Measurements from ENCODE around the gene SYNJ2.

Gene SYNJ2

DNA sequence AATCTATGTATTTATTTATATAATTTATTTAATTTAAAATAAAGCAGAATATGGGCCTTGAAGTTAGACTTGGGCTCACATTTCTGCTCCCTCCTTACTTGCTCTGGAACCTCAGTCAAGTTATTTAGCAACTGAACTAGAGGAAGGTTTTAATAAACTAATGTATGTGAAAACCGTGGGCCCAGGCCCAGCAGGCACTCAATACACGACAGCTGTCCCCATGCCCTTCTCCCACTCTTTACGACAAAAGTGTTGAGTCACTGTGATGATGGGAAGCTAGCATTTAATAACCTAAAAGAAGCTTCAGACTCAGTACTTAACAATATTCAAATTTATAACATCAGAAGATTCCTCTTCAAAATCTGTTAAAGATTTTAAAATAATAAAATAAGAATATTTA is 139.7 kb downstream of the SYNJ2 start:
- Histone ChIP-seq H3K36me3 (replicated peaks) (no peaks in the 10 kb centered on the region), H3K27me3 (replicated peaks) (no peaks in the 10 kb centered on the region), H3K27ac (no peak overlapping the region), H3K4me3 (ENCODE audit: low read depth, low read length) (no peak overlapping the region)
- in situ Hi-C loops (cut with HindIII; ENCODE audit: low pct_ligation_motif_present, low sequenced_read_pairs), result no loop called here
- DNase-seq, result no peak
- TF ChIP-seq, protein P1, sequence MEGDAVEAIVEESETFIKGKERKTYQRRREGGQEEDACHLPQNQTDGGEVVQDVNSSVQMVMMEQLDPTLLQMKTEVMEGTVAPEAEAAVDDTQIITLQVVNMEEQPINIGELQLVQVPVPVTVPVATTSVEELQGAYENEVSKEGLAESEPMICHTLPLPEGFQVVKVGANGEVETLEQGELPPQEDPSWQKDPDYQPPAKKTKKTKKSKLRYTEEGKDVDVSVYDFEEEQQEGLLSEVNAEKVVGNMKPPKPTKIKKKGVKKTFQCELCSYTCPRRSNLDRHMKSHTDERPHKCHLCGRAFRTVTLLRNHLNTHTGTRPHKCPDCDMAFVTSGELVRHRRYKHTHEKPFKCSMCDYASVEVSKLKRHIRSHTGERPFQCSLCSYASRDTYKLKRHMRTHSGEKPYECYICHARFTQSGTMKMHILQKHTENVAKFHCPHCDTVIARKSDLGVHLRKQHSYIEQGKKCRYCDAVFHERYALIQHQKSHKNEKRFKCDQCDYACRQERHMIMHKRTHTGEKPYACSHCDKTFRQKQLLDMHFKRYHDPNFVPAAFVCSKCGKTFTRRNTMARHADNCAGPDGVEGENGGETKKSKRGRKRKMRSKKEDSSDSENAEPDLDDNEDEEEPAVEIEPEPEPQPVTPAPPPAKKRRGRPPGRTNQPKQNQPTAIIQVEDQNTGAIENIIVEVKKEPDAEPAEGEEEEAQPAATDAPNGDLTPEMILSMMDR (IDR thresholded peaks at IDR 0.05; ENCODE audit: low read depth, low read length, missing control alignments), result no peak

DNA sequence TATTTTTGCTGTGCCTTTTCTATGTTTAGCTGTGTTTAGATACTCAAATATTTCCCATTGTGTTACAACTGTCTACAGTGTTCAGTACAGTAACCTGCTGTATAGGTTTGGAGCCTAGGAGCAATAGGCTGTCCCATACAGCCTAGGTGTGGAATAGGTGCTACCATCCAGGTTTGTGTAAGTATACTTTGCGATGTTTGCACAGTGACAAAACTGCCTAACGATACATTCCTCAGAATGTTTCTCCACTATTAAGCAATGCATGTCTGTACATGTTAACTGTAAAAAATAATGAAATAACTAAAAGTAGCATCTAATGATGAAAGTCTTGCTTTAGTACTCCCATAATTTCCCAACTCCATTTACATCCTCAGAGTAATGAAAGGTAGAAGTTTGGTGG is 140.4 kb downstream of the SYNJ2 start:
- Histone ChIP-seq H3K27me3 (replicated peaks) (no peaks in the 10 kb centered on the region), H3K4me3 (ENCODE audit: low read depth, low read length) (no peak overlapping the region), H3K27ac (no peak overlapping the region), H3K36me3 (replicated peaks) (no peaks in the 10 kb centered on the region)
- in situ Hi-C loops (cut with HindIII; ENCODE audit: low pct_ligation_motif_present, low sequenced_read_pairs), result no loop called here
- TF ChIP-seq, protein P1 (IDR thresholded peaks at IDR 0.05; ENCODE audit: low read depth, low read length, missing control alignments), result no peak
- no peak for DNase-seq

DNA sequence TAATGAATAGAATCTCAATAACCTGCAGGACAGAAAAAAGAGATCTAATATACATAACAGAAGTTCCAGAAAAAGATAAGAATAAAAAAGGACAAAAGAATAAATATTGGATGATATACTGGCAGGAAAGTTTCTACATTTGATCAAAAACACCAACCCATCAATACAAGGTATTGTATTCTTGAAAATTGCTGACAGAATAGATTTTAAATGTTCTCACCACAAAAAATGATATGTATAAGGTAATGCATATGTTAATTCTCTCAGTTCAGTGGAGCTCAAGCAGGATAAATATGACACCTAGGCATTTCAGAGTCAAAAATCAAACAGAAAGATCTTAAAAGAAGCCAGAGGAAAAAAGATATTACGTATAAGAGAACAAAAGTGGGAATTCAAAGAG is 142.6 kb downstream of the SYNJ2 start:
- TF ChIP-seq, protein P1 (IDR thresholded peaks at IDR 0.05; ENCODE audit: low read depth, low read length, missing control alignments), result no peak
- DNase-seq, result no peak
- H3K27ac ChIP-seq, result no peak overlapping the region
- no peaks in the 10 kb centered on the region for H3K36me3 ChIP-seq (replicated peaks)
- in situ Hi-C loops (cut with HindIII; ENCODE audit: low pct_ligation_motif_present, low sequenced_read_pairs), result no loop called here
- no peaks in the 10 kb centered on the region for H3K27me3 ChIP-seq (replicated peaks)
- no peak overlapping the region for H3K4me3 ChIP-seq (ENCODE audit: low read depth, low read length)

DNA sequence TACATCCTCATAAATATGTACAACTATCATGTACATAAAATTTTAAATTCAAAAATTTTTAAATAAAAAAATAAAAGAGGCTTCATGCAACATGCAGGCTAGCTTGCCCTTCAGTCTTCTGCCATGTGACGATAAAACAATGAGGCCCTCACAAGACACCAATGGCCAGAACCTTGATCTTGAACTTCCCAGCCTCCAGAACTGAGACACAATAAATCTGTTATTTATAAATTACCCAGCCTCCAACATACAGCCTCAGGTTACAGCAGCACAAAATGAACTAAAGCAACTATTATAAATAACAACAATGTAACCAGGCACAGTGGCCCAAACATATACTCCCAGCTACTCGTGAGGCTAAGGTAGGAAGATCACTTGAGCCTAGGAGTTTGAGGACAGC is 143.6 kb downstream of the SYNJ2 start:
- no peak overlapping the region for H3K27ac ChIP-seq
- in situ Hi-C loops (cut with HindIII; ENCODE audit: low pct_ligation_motif_present, low sequenced_read_pairs), result no loop called here
- DNase-seq, result no peak

DNA sequence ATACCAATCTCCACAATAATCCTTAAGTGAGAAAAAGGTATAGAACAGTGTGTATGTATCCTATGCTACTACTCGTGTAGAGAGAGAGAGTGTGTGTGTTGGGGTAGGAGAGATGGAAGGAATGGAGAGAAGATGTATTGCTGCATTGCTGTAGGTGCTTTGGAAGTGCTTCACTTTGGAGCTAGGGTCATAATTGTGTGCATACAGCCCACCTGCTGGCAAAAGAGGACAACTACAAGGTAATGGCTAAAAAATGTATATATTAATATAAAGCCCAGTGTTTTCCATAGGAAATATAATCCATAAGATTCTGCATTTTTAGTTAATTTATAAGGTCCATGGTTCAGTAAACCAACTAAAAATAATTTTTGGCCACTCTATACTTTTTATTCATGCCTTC is 150.3 kb downstream of the SYNJ2 start:
- DNase-seq, result peak; percentile 22
- TF ChIP-seq, protein P1 (IDR thresholded peaks at IDR 0.05; ENCODE audit: low read depth, low read length, missing control alignments), result peak; percentile 71
- H3K27me3 ChIP-seq (replicated peaks), result no peaks in the 10 kb centered on the region
- H3K4me3 ChIP-seq (ENCODE audit: low read depth, low read length), result no peak overlapping the region
- in situ Hi-C loops (cut with HindIII; ENCODE audit: low pct_ligation_motif_present, low sequenced_read_pairs), result no loop called here
- no peaks in the 10 kb centered on the region for H3K36me3 ChIP-seq (replicated peaks)
- no peak overlapping the region for H3K27ac ChIP-seq

More for the DNA sequence above, 143.6 kb downstream of the SYNJ2 start:
- no peaks in the 10 kb centered on the region for H3K27me3 ChIP-seq (replicated peaks)
- no peaks in the 10 kb centered on the region for H3K36me3 ChIP-seq (replicated peaks)
- no peak overlapping the region for H3K4me3 ChIP-seq (ENCODE audit: low read depth, low read length)
- TF ChIP-seq, protein P1 (IDR thresholded peaks at IDR 0.05; ENCODE audit: low read depth, low read length, missing control alignments), result no peak

DNA sequence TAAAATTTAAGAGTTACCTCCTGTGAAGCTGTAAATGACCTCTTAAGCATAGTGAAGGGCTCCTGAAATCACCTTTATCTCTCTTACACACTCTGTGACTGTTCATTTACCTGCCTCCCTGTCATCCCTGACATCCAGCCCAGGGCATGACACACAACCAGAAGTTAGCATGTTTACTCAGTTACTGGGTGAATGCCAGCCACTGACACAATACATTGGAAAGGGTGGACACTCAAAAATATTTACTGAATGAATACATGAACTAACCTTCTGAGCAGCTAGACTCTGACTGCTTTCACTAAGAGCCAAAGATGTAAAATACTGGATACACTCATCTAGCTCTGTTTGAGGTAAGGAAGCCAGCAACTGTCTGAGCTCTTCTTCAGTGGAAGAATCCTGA is 161.1 kb downstream of the SYNJ2 start:
- H3K36me3 ChIP-seq (replicated peaks), result peaks cover 6% of the 10 kb centered on the region
- no peaks in the 10 kb centered on the region for H3K27me3 ChIP-seq (replicated peaks)
- in situ Hi-C loops (cut with HindIII; ENCODE audit: low pct_ligation_motif_present, low sequenced_read_pairs), result no loop called here
- H3K4me3 ChIP-seq (ENCODE audit: low read depth, low read length), result no peak overlapping the region
- DNase-seq, result peak; percentile 49
- no peak overlapping the region for H3K27ac ChIP-seq
- TF ChIP-seq, protein P1 (IDR thresholded peaks at IDR 0.05; ENCODE audit: low read depth, low read length, missing control alignments), result no peak

Measured in brain microvascular endothelial cell (primary cell).